Measurements from ENCODE around the gene LRMDA. TPM values are rescaled to one million over a fixed set of nuclear protein-coding genes. Genes with fewer than 3 reads are reported as not detected.

The LRMDA gene
- total RNA-seq, 1 experiment from 2014 or later, result 4.8 TPM

- no TSS peak for BruUV-seq (replicated peaks)
- TF ChIP-seq SIN3A (IDR thresholded peaks at IDR 0.05; ENCODE audit: low read depth) (no peak), MAX (IDR thresholded peaks at IDR 0.05) (no peak), REST (IDR thresholded peaks at IDR 0.05; ENCODE audit: low read depth) (no peak), ATF3 (IDR thresholded peaks at IDR 0.05) (no peak), ZFX (IDR thresholded peaks at IDR 0.05) (no peak), YY1 (IDR thresholded peaks at IDR 0.05; ENCODE audit: extremely low read depth, insufficient replicate concordance, low read depth, low read length) (no peak), SRF (IDR thresholded peaks at IDR 0.05; ENCODE audit: low read depth) (no peak), FOSL1 (IDR thresholded peaks at IDR 0.05; ENCODE audit: low read depth) (no peak), CTCF (IDR thresholded peaks at IDR 0.05 in 2 of 3, conservative IDR thresholded peaks at IDR 0.05 in 1 of 3; ENCODE audit: borderline replicate concordance in 1 of 3, insufficient read depth in 1 of 3, low read depth in 2 of 3, low read length in 2 of 3) (no peak), RAD21 (IDR thresholded peaks at IDR 0.05; ENCODE audit: low read depth) (no peak), ZBTB33 (IDR thresholded peaks at IDR 0.05; ENCODE audit: extremely low read depth, insufficient replicate concordance, low read length) (no peak), CBX3 (IDR thresholded peaks at IDR 0.05; ENCODE audit: low read depth) (no peak), JUND (IDR thresholded peaks at IDR 0.05) (no peak), EZH2 (IDR thresholded peaks at IDR 0.05) (no peak), ELF1 (IDR thresholded peaks at IDR 0.05; ENCODE audit: borderline replicate concordance, low read depth) (no peak), TCF7L2 (IDR thresholded peaks at IDR 0.05; ENCODE audit: borderline replicate concordance, extremely low read depth, insufficient read depth, insufficient read length) (no peak), POLR2A (IDR thresholded peaks at IDR 0.05; ENCODE audit: borderline replicate concordance, extremely low read depth, insufficient read depth, insufficient read length) (no peak), POLR2AphosphoS5 (IDR thresholded peaks at IDR 0.05; ENCODE audit: low read depth, low read length) (no peak)
- intact Hi-C loops (cut with micrococcal nuclease), result no loop called here
- H3K27me3 ChIP-seq (ENCODE audit: insufficient read depth, low read length), result peaks cover 3% of the 10 kb centered on the region; the same call in 1 of the 2 replicates
- DNase-seq (ENCODE audit: low read depth, low spot score) (no peak), ATAC-seq (no peak)
- no peak overlapping the region for H3K4me2 ChIP-seq (ENCODE audit: low read length)
- no peak overlapping the region for H3K27ac ChIP-seq (ENCODE audit: low read depth, low read length)
- H3K79me2 ChIP-seq (ENCODE audit: insufficient read depth, low read length), result no peaks in the 10 kb centered on the region
- POLR2A ChIA-PET, result interaction anchor here (0.6 kb wide), 1 partner anchor 279 kb away, joined by 9 read pairs; no protein-coding TSS in a partner anchor
- no peaks in the 10 kb centered on the region for H3K36me3 ChIP-seq (ENCODE audit: control insufficient read depth in 1 of 2, insufficient read depth in 2 of 2, low read length in 2 of 2)
- no peaks in the 10 kb centered on the region for H4K20me1 ChIP-seq (ENCODE audit: insufficient read depth)
- no peaks in the 10 kb centered on the region; a peak in 1 of 4 replicates for H3K4me1 ChIP-seq (ENCODE audit: control insufficient read depth in 1 of 2, insufficient read depth in 2 of 2, low read length in 2 of 2)
- RAD21 ChIA-PET (ENCODE audit: low non-redundant PET in 1 of 2, low total read pairs in 2 of 2, uncharacterized antibody in 2 of 2, unreplicated experiment in 2 of 2), result no interaction called here
- H3K9me2 ChIP-seq (ENCODE audit: insufficient read depth), result no peaks in the 10 kb centered on the region
- H3K4me3 ChIP-seq (replicated peaks in 1 of 2; ENCODE audit: low read depth in 1 of 2, low read length in 2 of 2), result no peak overlapping the region
- H2AFZ ChIP-seq (ENCODE audit: low read depth, low read length, poor library complexity, severe bottlenecking), result no peak overlapping the region
- CTCF ChIA-PET, result no interaction called here
- H3K9me3 ChIP-seq (ENCODE audit: control insufficient read depth in 1 of 2, insufficient read depth in 1 of 2, low read depth in 1 of 2, low read length in 2 of 2), result no peaks in the 10 kb centered on the region
- H3K9ac ChIP-seq (ENCODE audit: low read length), result no peak overlapping the region
Measured at GRCh38 chr10:75546004-75546403, 114.6 kb downstream of the LRMDA start.

Data from HCT116 (cell line).